Neural cell (in vitro differentiated cells): ENCODE results near the gene CENPX. TPM values are rescaled to one million over a fixed set of nuclear protein-coding genes. Genes with fewer than 3 reads are reported as not detected.

Source experiments
- H2AFZ ChIP-seq: fragments of 200-600, 300-800 bp; sonication (generic), shearing (Covaris generic); 2 replicates; pipeline ENCODE4 v1.6.0; 2014; ENCODE audit warnings: low read depth, mild to moderate bottlenecking, antibody characterized with exemption, low read length, moderate library complexity
- H3F3A ChIP-seq: fragments of 200-600 bp; shearing (Covaris generic); 2 replicates; pipeline ENCODE4 v1.6.1; 2016; ENCODE audit warnings: mild to moderate bottlenecking, moderate library complexity, mixed read lengths, antibody characterized with exemption, low read length; ENCODE audit not compliant: insufficient read depth, poor library complexity, severe bottlenecking
- H3K27ac ChIP-seq: fragments of 200-600, 300-800 bp; sonication (generic), shearing (Covaris generic); 2 replicates; pipeline ENCODE4 v1.5.1; 2014; ENCODE audit warnings: mild to moderate bottlenecking, low read length, moderate library complexity
- H3K27me3 ChIP-seq: fragments of 300-800, 200-600 bp; sonication (generic), shearing (Covaris generic); 2 replicates; pipeline ENCODE4 v1.6.0; 2014; ENCODE audit warnings: mild to moderate bottlenecking, low read depth, low read length, moderate library complexity; ENCODE audit not compliant: insufficient read depth
- H3K36me3 ChIP-seq: fragments of 300-800, 200-600 bp; sonication (generic), shearing (Covaris generic); 2 replicates; pipeline ENCODE4 v1.5.1; 2014; ENCODE audit warnings: mild to moderate bottlenecking, antibody characterized with exemption, low read length, moderate library complexity; ENCODE audit not compliant: insufficient read depth
- H3K4me2 ChIP-seq: fragments of 300-800, 200-600 bp; sonication (generic), shearing (Covaris generic); 2 replicates; pipeline ENCODE4 v1.6.0; 2014; ENCODE audit warnings: mild to moderate bottlenecking, low read length
- H3K4me3 ChIP-seq: fragments of 300-800, 200-600 bp; sonication (generic), shearing (Covaris generic); 2 replicates; pipeline ENCODE4 v1.5.1; 2014; ENCODE audit warnings: mild to moderate bottlenecking, low read length, moderate library complexity
- H3K79me2 ChIP-seq: fragments of 200-600 bp; shearing (Covaris generic); replicated peaks from 2 replicates; pipeline ENCODE4 v1.6.0; 2014; ENCODE audit warnings: mild to moderate bottlenecking, low read length, moderate library complexity; ENCODE audit not compliant: insufficient read depth
- H3K9ac ChIP-seq: fragments of 300-800, 200-600 bp; sonication (generic), shearing (Covaris generic); 2 replicates; pipeline ENCODE4 v1.6.1; 2016; ENCODE audit warnings: mild to moderate bottlenecking, low read length, mixed read lengths
- H3K9me2 ChIP-seq: fragments of 200-600 bp; shearing (Covaris generic); 2 replicates; pipeline ENCODE4 v1.6.1; 2016; ENCODE audit warnings: mild to moderate bottlenecking, low read length, mixed read lengths; ENCODE audit not compliant: insufficient read depth
- H3K9me3 ChIP-seq: fragments of 200-600, 300-800 bp; sonication (generic), shearing (Covaris generic); 2 replicates; pipeline ENCODE4 v1.6.1; 2016; ENCODE audit warnings: mild to moderate bottlenecking, mixed run types, low read length, moderate library complexity, mixed read lengths
- H4K20me1 ChIP-seq: fragments of 200-600 bp; shearing (Covaris generic); 2 replicates; pipeline ENCODE4 v1.6.1; 2016; ENCODE audit warnings: mild to moderate bottlenecking, mixed run types; ENCODE audit not compliant: insufficient read depth
- EP300 ChIP-seq: fragments of 450-650 bp; conservative IDR thresholded peaks from 2 replicates; pipeline ENCODE4 v1.6.1; 2014; ENCODE audit warnings: antibody characterized with exemption, mild to moderate bottlenecking, moderate library complexity; ENCODE audit not compliant: poor library complexity, severe bottlenecking
- EZH2 ChIP-seq: fragments of 200-600, 300-800 bp; shearing (Covaris generic), sonication (generic); IDR thresholded peaks from 2 replicates; pipeline ENCODE4 v1.6.1; 2014; ENCODE audit warnings: antibody characterized with exemption, low read length, borderline replicate concordance, mild to moderate bottlenecking; ENCODE audit not compliant: insufficient read depth, poor library complexity, severe bottlenecking
- MXI1 ChIP-seq: fragments of 450-650 bp; conservative IDR thresholded peaks from 2 replicates; pipeline ENCODE4 v1.6.1; 2014; ENCODE audit warnings: antibody characterized with exemption, mild to moderate bottlenecking; ENCODE audit not compliant: poor library complexity, severe bottlenecking
- POLR2AphosphoS5 ChIP-seq: IDR thresholded peaks from 2 replicates; pipeline ENCODE4 v1.6.1; 2012
- RAD21 ChIP-seq: fragments of 450-650 bp; conservative IDR thresholded peaks from 2 replicates; pipeline ENCODE4 v1.6.1; 2014; ENCODE audit warnings: antibody characterized with exemption, mild to moderate bottlenecking, moderate library complexity
- SMC3 ChIP-seq: fragments of 450-650 bp; conservative IDR thresholded peaks from 2 replicates; pipeline ENCODE4 v1.6.1; 2014; ENCODE audit warnings: antibody characterized with exemption, mild to moderate bottlenecking, moderate library complexity; ENCODE audit not compliant: poor library complexity
- TAF1 ChIP-seq: IDR thresholded peaks from 2 replicates; pipeline ENCODE4 v1.6.1; 2012; ENCODE audit warnings: low read depth
- polyA plus RNA-seq: library from polyadenylated mRNA; depleted of rRNA; stranded (reverse); fragments of >200 nt; gene quantifications from 2 replicates; pipeline ENCODE4 v1.2.3, GENCODE V29; 2014
- TF ChIP-seq, protein P1 (sequence below): fragments of 450-650 bp; IDR thresholded peaks from 2 replicates; pipeline ENCODE4 v1.5.1; 2014; ENCODE audit warnings: antibody characterized with exemption, mild to moderate bottlenecking, moderate library complexity; ENCODE audit not compliant: poor library complexity, severe bottlenecking
- TF ChIP-seq, protein P2 (sequence below): IDR thresholded peaks from 2 replicates; pipeline ENCODE4 v1.6.1; 2012; ENCODE audit warnings: borderline replicate concordance

Gene CENPX
- polyA plus RNA-seq, 1 donor from 2014 or later, result 205 TPM

DNA sequence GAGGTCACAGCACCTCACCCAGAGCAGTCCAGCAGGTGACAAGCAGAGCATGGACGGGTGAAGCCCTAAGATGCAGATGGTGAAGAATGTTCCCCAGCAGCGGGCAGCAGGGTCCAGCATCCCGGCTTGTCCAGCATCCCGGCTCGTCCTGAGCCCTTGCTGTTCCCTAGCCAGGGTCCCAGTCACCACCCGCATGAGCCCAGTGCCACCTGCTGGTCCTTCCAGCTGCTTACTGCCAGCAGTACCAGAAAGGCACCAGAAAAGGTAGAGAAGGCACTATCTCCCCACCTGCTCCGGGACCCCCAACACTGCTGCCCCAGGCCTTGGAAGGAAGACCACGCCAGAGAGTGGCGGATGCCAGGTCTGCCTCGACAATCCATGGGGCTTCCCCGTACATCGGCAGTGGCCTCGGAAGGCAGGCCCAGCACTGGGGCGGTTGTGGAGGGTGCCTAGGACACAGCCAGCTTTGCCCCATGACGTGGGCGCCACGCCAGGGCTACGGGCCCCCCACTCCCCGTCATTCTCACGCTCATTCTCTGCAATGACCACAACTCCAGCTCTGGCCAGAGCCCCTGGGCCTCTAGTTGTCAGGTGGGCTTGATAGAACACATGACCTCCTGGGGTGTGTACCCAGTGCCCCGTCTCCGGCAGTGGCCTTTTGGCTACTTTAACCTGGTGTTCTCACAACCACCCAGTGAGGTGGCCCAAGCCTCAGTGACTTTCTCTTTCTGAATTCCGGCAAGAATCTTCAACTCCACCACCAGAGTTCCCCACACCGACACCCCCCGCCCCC is 1.4 kb downstream of the CENPX start:
- no peak overlapping the region for H3K27ac ChIP-seq
- peak overlapping the region; percentile 96 for H3K4me3 ChIP-seq
- H3K9me2 ChIP-seq, result no peaks in the 10 kb centered on the region
- peak overlapping the region; percentile 77 for H3K9ac ChIP-seq
- H3F3A ChIP-seq, result no peaks in the 10 kb centered on the region
- no peak overlapping the region for H2AFZ ChIP-seq
- H3K4me2 ChIP-seq, result peak overlapping the region; percentile 62
- no peaks in the 10 kb centered on the region for H3K9me3 ChIP-seq
- TF ChIP-seq, protein P1, sequence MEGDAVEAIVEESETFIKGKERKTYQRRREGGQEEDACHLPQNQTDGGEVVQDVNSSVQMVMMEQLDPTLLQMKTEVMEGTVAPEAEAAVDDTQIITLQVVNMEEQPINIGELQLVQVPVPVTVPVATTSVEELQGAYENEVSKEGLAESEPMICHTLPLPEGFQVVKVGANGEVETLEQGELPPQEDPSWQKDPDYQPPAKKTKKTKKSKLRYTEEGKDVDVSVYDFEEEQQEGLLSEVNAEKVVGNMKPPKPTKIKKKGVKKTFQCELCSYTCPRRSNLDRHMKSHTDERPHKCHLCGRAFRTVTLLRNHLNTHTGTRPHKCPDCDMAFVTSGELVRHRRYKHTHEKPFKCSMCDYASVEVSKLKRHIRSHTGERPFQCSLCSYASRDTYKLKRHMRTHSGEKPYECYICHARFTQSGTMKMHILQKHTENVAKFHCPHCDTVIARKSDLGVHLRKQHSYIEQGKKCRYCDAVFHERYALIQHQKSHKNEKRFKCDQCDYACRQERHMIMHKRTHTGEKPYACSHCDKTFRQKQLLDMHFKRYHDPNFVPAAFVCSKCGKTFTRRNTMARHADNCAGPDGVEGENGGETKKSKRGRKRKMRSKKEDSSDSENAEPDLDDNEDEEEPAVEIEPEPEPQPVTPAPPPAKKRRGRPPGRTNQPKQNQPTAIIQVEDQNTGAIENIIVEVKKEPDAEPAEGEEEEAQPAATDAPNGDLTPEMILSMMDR, result peak; percentile 72
- TF ChIP-seq EP300, result no peak
- TF ChIP-seq RAD21, result peak; percentile 76
- no peak for TF ChIP-seq TAF1
- peak; percentile 74 for TF ChIP-seq SMC3
- peaks cover 11% of the 10 kb centered on the region for H3K79me2 ChIP-seq
- H4K20me1 ChIP-seq, result no peaks in the 10 kb centered on the region
- no peaks in the 10 kb centered on the region for H3K27me3 ChIP-seq
- H3K36me3 ChIP-seq, result no peaks in the 10 kb centered on the region

DNA sequence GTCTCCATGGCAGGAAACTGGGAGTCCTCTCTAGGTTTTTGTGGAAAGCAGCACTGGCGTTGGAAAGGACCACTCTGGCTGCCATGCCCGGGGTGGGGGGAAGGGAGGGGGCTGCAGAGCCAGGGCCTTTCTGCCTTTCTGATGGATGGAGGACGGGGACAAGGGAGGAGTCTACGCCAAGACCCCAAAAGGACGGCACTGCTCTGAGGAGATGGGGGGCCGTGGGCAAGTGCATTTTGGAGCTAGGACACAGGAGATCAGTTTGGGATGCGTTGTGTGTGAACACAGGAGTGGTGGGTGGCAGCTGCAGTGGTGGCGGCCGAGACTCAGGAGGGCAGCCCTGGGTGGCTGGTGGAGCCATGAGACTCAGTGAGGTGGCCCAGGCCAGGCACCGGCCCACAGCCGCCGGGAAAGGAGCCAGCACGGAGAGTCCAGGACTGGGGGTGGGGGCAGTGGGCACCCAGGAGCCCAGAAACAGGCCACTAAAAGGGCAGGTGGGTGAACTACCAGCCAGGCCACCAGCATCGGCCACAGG is 2.0 kb downstream of the CENPX start:
- Histone ChIP-seq H3K9ac (no peak overlapping the region), H3K79me2 (peaks cover 11% of the 10 kb centered on the region), H3K9me3 (no peaks in the 10 kb centered on the region), H3K9me2 (no peaks in the 10 kb centered on the region), H3K27ac (no peak overlapping the region), H3K27me3 (no peaks in the 10 kb centered on the region), H4K20me1 (no peaks in the 10 kb centered on the region), H3F3A (no peaks in the 10 kb centered on the region), H2AFZ (no peak overlapping the region), H3K4me3 (peak overlapping the region; percentile 96), H3K36me3 (no peaks in the 10 kb centered on the region), H3K4me2 (no peak overlapping the region)
- TF ChIP-seq MXI1 (no peak), RAD21 (no peak), POLR2AphosphoS5 (no peak), EZH2 (no peak), TAF1 (no peak), EP300 (no peak), SMC3 (no peak)
- TF ChIP-seq, protein P1, result no peak
- TF ChIP-seq, protein P2, sequence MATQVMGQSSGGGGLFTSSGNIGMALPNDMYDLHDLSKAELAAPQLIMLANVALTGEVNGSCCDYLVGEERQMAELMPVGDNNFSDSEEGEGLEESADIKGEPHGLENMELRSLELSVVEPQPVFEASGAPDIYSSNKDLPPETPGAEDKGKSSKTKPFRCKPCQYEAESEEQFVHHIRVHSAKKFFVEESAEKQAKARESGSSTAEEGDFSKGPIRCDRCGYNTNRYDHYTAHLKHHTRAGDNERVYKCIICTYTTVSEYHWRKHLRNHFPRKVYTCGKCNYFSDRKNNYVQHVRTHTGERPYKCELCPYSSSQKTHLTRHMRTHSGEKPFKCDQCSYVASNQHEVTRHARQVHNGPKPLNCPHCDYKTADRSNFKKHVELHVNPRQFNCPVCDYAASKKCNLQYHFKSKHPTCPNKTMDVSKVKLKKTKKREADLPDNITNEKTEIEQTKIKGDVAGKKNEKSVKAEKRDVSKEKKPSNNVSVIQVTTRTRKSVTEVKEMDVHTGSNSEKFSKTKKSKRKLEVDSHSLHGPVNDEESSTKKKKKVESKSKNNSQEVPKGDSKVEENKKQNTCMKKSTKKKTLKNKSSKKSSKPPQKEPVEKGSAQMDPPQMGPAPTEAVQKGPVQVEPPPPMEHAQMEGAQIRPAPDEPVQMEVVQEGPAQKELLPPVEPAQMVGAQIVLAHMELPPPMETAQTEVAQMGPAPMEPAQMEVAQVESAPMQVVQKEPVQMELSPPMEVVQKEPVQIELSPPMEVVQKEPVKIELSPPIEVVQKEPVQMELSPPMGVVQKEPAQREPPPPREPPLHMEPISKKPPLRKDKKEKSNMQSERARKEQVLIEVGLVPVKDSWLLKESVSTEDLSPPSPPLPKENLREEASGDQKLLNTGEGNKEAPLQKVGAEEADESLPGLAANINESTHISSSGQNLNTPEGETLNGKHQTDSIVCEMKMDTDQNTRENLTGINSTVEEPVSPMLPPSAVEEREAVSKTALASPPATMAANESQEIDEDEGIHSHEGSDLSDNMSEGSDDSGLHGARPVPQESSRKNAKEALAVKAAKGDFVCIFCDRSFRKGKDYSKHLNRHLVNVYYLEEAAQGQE, result no peak
